ENCODE data around the gene ACAD11. TPM values are rescaled to one million over a fixed set of nuclear protein-coding genes. Genes with fewer than 3 reads are reported as not detected.
"Not testable (repeated sequence)": the region's sequence is repeated elsewhere in the genome, so short reads cannot be mapped to it uniquely, and the experiment has no call there.

Gene ACAD11
- total and polyA plus RNA-seq, 9 of the 15 experiments (the other 6 are each of a cell fraction or from before 2014, with no cell fraction given), result 1.3 to 8.4 (median 4.0) TPM

DNA sequence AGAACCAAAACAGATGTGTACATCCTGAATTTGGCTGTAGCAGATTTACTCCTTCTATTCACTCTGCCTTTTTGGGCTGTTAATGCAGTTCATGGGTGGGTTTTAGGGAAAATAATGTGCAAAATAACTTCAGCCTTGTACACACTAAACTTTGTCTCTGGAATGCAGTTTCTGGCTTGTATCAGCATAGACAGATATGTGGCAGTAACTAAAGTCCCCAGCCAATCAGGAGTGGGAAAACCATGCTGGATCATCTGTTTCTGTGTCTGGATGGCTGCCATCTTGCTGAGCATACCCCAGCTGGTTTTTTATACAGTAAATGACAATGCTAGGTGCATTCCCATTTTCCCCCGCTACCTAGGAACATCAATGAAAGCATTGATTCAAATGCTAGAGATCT, 59.0 kb downstream of the ACAD11 start:
- intact Hi-C loops (cut with micrococcal nuclease); H3K9ac ChIP-seq (ENCODE audit: insufficient read depth in 1 of 2, low read depth in 2 of 2, low read length in 2 of 2); DNase-seq (ENCODE audit: extremely low read depth in 1 of 4, low spot score in 3 of 4); H3K9me1 ChIP-seq (ENCODE audit: control insufficient read depth, insufficient read depth, low read length); H3K4me2 ChIP-seq (ENCODE audit: insufficient read depth, low read length); H3K4me1 ChIP-seq (replicated peaks in 1 of 2; ENCODE audit: control insufficient read depth in 2 of 2, insufficient read depth in 2 of 2, low read length in 2 of 2); H3K27me3 ChIP-seq (ENCODE audit: control insufficient read depth in 2 of 2, insufficient read depth in 2 of 2, low read length in 2 of 2); CTCF ChIA-PET (ENCODE audit: low intra/inter-chr PET ratio); H3K79me2 ChIP-seq (ENCODE audit: control insufficient read depth, insufficient read depth, low read length); H2AFZ ChIP-seq (ENCODE audit: low read depth, low read length); H3K9me3 ChIP-seq (replicated peaks; ENCODE audit: control insufficient read depth, insufficient read depth, low read depth, low read length); H4K20me1 ChIP-seq (replicated peaks; ENCODE audit: control insufficient read depth, insufficient read depth, low read length); BruUV-seq (replicated peaks); H3K4me3 ChIP-seq; H3K36me3 ChIP-seq (ENCODE audit: control insufficient read depth, insufficient read depth, low read length); H3K27ac ChIP-seq (ENCODE audit: extremely low read depth, low read depth, low read length); in situ Hi-C loops (cut with MboI); POLR2A ChIA-PET: not testable (repeated sequence)
- ATAC-seq, result 0 out of 3 replicates have a peak, but pooled peaks have one; percentile 42
- no CpG with 5 or more reads among the region's 1 CpG for WGBS (ENCODE audit: insufficient coverage, low coverage, missing lambda C conversion rate)
- FAIRE-seq, result peak; percentile 75
- TF ChIP-seq RFX5 (IDR thresholded peaks at IDR 0.05; ENCODE audit: low read depth, low read length), result peak; percentile 68; the same call in 1 of the 2 replicates

DNA sequence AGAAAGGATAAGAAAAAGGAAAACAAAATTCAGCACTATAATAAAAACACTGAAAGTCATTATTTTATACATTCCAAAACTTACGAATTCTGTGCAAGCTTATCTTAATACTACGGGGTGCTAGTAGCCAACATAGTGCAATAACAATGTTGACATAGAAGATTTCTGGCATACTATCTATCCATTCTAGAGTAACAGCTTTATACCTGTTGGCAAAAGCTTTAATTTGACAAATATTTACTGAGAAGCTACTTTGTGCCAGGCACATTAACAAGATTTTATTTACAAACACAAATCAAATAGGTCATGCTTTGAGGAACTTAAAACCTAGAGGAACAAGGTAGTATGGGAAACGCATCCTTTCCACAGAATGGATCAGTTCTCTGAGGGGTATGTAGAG, 61.4 kb downstream of the ACAD11 start:
- BruUV-seq (replicated peaks), result no TSS peak
- no peaks in the 10 kb centered on the region for H3K9me1 ChIP-seq (ENCODE audit: control insufficient read depth, insufficient read depth, low read length)
- no peak overlapping the region for H3K4me2 ChIP-seq (ENCODE audit: insufficient read depth, low read length)
- no peak overlapping the region for H3K4me3 ChIP-seq
- ChIA-PET POLR2A (no interaction called here), CTCF (ENCODE audit: low intra/inter-chr PET ratio) (no interaction called here)
- H3K4me1 ChIP-seq (replicated peaks in 1 of 2; ENCODE audit: control insufficient read depth in 2 of 2, insufficient read depth in 2 of 2, low read length in 2 of 2), result no peaks in the 10 kb centered on the region
- no peaks in the 10 kb centered on the region for H3K36me3 ChIP-seq (ENCODE audit: control insufficient read depth, insufficient read depth, low read length)
- intact Hi-C loops (cut with micrococcal nuclease), result no loop called here
- DNase-seq (ENCODE audit: extremely low read depth in 1 of 4, low spot score in 3 of 4), result no peak
- no peak for ATAC-seq
- H3K27me3 ChIP-seq (ENCODE audit: control insufficient read depth in 2 of 2, insufficient read depth in 2 of 2, low read length in 2 of 2), result no peaks in the 10 kb centered on the region
- in situ Hi-C loops (cut with MboI), result no loop called here
- H3K27ac ChIP-seq (ENCODE audit: extremely low read depth, low read depth, low read length), result no peak overlapping the region
- TF ChIP-seq NFYB (IDR thresholded peaks at IDR 0.05; ENCODE audit: extremely low read depth, insufficient read length) (no peak), SMARCB1 (IDR thresholded peaks at IDR 0.05; ENCODE audit: insufficient read length, low read depth) (no peak), MYC (IDR thresholded peaks at IDR 0.05; ENCODE audit: low read depth, low read length) (no peak), MYC (CRISPR knock-in tag; IDR thresholded peaks at IDR 0.05; ENCODE audit: borderline replicate concordance, low read depth) (no peak), KLF13 (tag; IDR thresholded peaks at IDR 0.05; ENCODE audit: borderline replicate concordance, low read depth) (no peak), HIVEP1 (CRISPR knock-in tag; IDR thresholded peaks at IDR 0.05) (no peak), RBM17 (IDR thresholded peaks at IDR 0.05; ENCODE audit: borderline replicate concordance, low read depth, low read length) (no peak), POLR2AphosphoS5 (IDR thresholded peaks at IDR 0.05; ENCODE audit: control insufficient read depth, insufficient read depth, low read depth, low read length) (no peak), CREM (IDR thresholded peaks at IDR 0.05; ENCODE audit: low read depth) (no peak), IRF2 (CRISPR knock-in tag; IDR thresholded peaks at IDR 0.05) (no peak), HMGN3 (IDR thresholded peaks at IDR 0.05; ENCODE audit: borderline replicate concordance, extremely low read depth, insufficient read length, low read depth, low read length) (no peak), ZNF232 (CRISPR knock-in tag; IDR thresholded peaks at IDR 0.05) (no peak), KLF16 (IDR thresholded peaks at IDR 0.05) (no peak)
- TF ChIP-seq, protein P1, sequence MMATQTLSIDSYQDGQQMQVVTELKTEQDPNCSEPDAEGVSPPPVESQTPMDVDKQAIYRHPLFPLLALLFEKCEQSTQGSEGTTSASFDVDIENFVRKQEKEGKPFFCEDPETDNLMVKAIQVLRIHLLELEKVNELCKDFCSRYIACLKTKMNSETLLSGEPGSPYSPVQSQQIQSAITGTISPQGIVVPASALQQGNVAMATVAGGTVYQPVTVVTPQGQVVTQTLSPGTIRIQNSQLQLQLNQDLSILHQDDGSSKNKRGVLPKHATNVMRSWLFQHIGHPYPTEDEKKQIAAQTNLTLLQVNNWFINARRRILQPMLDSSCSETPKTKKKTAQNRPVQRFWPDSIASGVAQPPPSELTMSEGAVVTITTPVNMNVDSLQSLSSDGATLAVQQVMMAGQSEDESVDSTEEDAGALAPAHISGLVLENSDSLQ (IDR thresholded peaks at IDR 0.05), result no peak
- TF ChIP-seq, protein P2, sequence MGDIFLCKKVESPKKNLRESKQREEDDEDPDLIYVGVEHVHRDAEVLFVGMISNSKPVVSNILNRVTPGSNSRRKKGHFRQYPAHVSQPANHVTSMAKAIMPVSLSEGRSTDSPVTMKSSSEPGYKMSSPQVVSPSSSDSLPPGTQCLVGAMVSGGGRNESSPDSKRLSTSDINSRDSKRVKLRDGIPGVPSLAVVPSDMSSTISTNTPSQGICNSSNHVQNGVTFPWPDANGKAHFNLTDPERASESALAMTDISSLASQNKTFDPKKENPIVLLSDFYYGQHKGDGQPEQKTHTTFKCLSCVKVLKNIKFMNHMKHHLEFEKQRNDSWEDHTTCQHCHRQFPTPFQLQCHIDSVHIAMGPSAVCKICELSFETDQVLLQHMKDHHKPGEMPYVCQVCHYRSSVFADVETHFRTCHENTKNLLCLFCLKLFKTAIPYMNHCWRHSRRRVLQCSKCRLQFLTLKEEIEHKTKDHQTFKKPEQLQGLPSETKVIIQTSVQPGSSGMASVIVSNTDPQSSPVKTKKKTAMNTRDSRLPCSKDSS (IDR thresholded peaks at IDR 0.05; ENCODE audit: low read depth, partially characterized antibody), result no peak
- H3K79me2 ChIP-seq (ENCODE audit: control insufficient read depth, insufficient read depth, low read length), result no peaks in the 10 kb centered on the region
- H4K20me1 ChIP-seq (replicated peaks; ENCODE audit: control insufficient read depth, insufficient read depth, low read length), result no peaks in the 10 kb centered on the region
- 49% methylated on average over 3 of the region's 3 CpGs for WGBS (ENCODE audit: insufficient coverage, low coverage, missing lambda C conversion rate)
- FAIRE-seq, result no peak
- no peaks in the 10 kb centered on the region for H3K9me3 ChIP-seq (replicated peaks; ENCODE audit: control insufficient read depth, insufficient read depth, low read depth, low read length)
- no peak overlapping the region for H2AFZ ChIP-seq (ENCODE audit: low read depth, low read length)
- H3K9ac ChIP-seq (ENCODE audit: insufficient read depth in 1 of 2, low read depth in 2 of 2, low read length in 2 of 2), result no peak overlapping the region
